GM12878 (cell line): ENCODE results near the gene RMND5A. TPM values are rescaled to one million over a fixed set of nuclear protein-coding genes. Genes with fewer than 3 reads are reported as not detected.

ENCODE experiments used
- ATAC-seq: fragments of 200-7000 bp; cut with Tn5 transposase; 3 replicates; pipeline ENCODE4 v1.9.1; 2020; ENCODE audit warnings: mild to moderate bottlenecking, moderate library complexity
- BruUV-seq: library from RNA; stranded (reverse); fragments of 400-500 nt; replicated peaks from 2 replicates; lab custom pipeline; 2021; lab: Mats Ljungman, UMichigan
- CTCF ChIA-PET: fragments of 300-600 bp; sonication (Branson Sonifier 250); formaldehyde crosslinking; extraction: SDS; loops from one replicate; lab custom pipeline; 2021; ENCODE audit warnings: inconsistent platforms; lab: Yijun Ruan, JAX
- POLR2A ChIA-PET: fragments of 350-600 bp; formaldehyde crosslinking; extraction: SDS; loops from one replicate; lab custom pipeline; 2021; ENCODE audit warnings: inconsistent platforms; lab: Charles Lee
- RAD21 ChIA-PET: fragments of 300-600 bp; sonication (Branson Sonifier 250); formaldehyde crosslinking; loops from one replicate; lab custom pipeline; 2023; ENCODE audit warnings: antibody characterized with exemption; ENCODE audit not compliant: unreplicated experiment; lab: Charles Lee
- SMC1A ChIA-PET: fragments of 300-600 bp; sonication (Branson Sonifier 250); formaldehyde crosslinking; loops from one replicate; lab custom pipeline; 2023; ENCODE audit not compliant: unreplicated experiment, uncharacterized antibody; lab: Charles Lee
- DNase-seq: peaks from one replicate; pipeline ENCODE4 v3.0.0-alpha.2; 2011; ENCODE audit warnings: low read depth, low spot score
- FAIRE-seq: peaks from 3 replicates; lab custom pipeline; 2011; peaks lifted over from hg19 to GRCh38; lab: Jason Lieb, UNC
- H2AFZ ChIP-seq: 2 replicates; pipeline ENCODE4 v1.6.0; 2011; ENCODE audit warnings: low read depth, low read length, control low read depth; ENCODE audit not compliant: control insufficient read depth
- H3K27ac ChIP-seq: 2 replicates; pipeline ENCODE4 v1.5.1; 2011; ENCODE audit warnings: control low read depth; ENCODE audit not compliant: control insufficient read depth, insufficient read depth
- H3K27me3 ChIP-seq, 2 experiments: replicated peaks in 1 of 2; 2 replicates each; pipeline versions ENCODE4 v1.6.0 to v1.6.1; 2011; ENCODE audit warnings: low read length in 1 of 2; ENCODE audit not compliant: control insufficient read depth in 2 of 2, insufficient read depth in 2 of 2
- H3K36me3 ChIP-seq, 2 experiments: 2 replicates each; pipeline ENCODE4 v1.5.1; 2011; ENCODE audit warnings: low read length in 1 of 2; ENCODE audit not compliant: control insufficient read depth in 2 of 2, insufficient read depth in 2 of 2
- H3K4me1 ChIP-seq: 2 replicates; pipeline ENCODE4 v1.6.1; 2011; ENCODE audit warnings: mild to moderate bottlenecking, low read length, moderate library complexity, mixed read lengths; ENCODE audit not compliant: control insufficient read depth, insufficient read depth
- H3K4me2 ChIP-seq: 2 replicates; pipeline ENCODE4 v1.6.0; 2011; ENCODE audit warnings: control low read depth; ENCODE audit not compliant: control insufficient read depth, insufficient read depth
- H3K4me3 ChIP-seq: fragments of 200-600 bp; sonication (generic); 2 replicates; pipeline ENCODE4 v1.5.1; 2016
- H3K79me2 ChIP-seq: 2 replicates; pipeline ENCODE4 v1.6.0; 2011; ENCODE audit warnings: low read length; ENCODE audit not compliant: control insufficient read depth, insufficient read depth
- H3K9ac ChIP-seq: 2 replicates; pipeline ENCODE4 v1.8.0; 2011; ENCODE audit warnings: low read length, control low read depth, mixed read lengths; ENCODE audit not compliant: control insufficient read depth, insufficient read depth
- H3K9me3 ChIP-seq: replicated peaks from 3 replicates; pipeline ENCODE4 v1.5.1; 2011; ENCODE audit warnings: mild to moderate bottlenecking, low read length; ENCODE audit not compliant: control insufficient read depth, insufficient read depth
- H4K20me1 ChIP-seq: 2 replicates; pipeline ENCODE4 v1.6.0; 2011; ENCODE audit not compliant: control insufficient read depth, insufficient read depth
- E4F1 ChIP-seq: fragments of 450-650 bp; IDR thresholded peaks from 2 replicates; pipeline ENCODE4 v1.6.1; 2018; ENCODE audit warnings: borderline replicate concordance, mild to moderate bottlenecking; ENCODE audit not compliant: partially characterized antibody
- EGR1 ChIP-seq, 2 experiments: IDR thresholded peaks; 1 replicate in 1 of 2; 2 replicates in 1 of 2; pipeline ENCODE4 v1.6.1; 2011 to 2012; ENCODE audit warnings: low read depth in 2 of 2, low read length in 2 of 2, borderline replicate concordance in 1 of 2, mild to moderate bottlenecking in 1 of 2, moderate library complexity in 1 of 2
- MTA2 ChIP-seq: fragments of 450-650 bp; IDR thresholded peaks from 2 replicates; pipeline ENCODE4 v1.6.1; 2016; ENCODE audit warnings: low read depth, mild to moderate bottlenecking, moderate library complexity
- SREBF1 ChIP-seq: IDR thresholded peaks from 2 replicates; pipeline ENCODE4 v1.6.1; 2012; ENCODE audit warnings: mild to moderate bottlenecking, low read length
- YY1 ChIP-seq: IDR thresholded peaks from 2 replicates; pipeline ENCODE4 v1.6.1; 2011; ENCODE audit warnings: low read depth, mild to moderate bottlenecking, low read length
- ZNF217 ChIP-seq: fragments of 450-650 bp; IDR thresholded peaks from 2 replicates; pipeline ENCODE4 v1.6.1; 2017; ENCODE audit warnings: antibody characterized with exemption, mild to moderate bottlenecking
- WGBS: methylation state at CpG from one replicate; pipeline ENCODE4 v1.1.6; 2016; ENCODE audit warnings: low lambda C conversion rate; ENCODE audit not compliant: insufficient replicate concordance, insufficient coverage; ENCODE audit errors: missing lambda C conversion rate; 5-methylcytosine and 5-hydroxymethylcytosine counted together
- in situ Hi-C: fragments of 300-500 bp; cut with MboI; formaldehyde crosslinking; loops from 9 replicates; pipeline ENCODE4 v1.14.3; 2018; ENCODE audit warnings: mixed read lengths
- intact Hi-C: fragments of 100-400 bp; cut with micrococcal nuclease; formaldehyde crosslinking; loops from one replicate; pipeline ENCODE4 v1.14.2; 2022; ENCODE audit not compliant: unreplicated experiment
- polyA plus RNA-seq, 11 experiments: library from polyadenylated mRNA; depleted of rRNA in 4 of 11; unstranded in 6 of 11; stranded (reverse) in 5 of 11; fragments of >200 nt; fragmentation: Nextera tagmentation in 4 of 11; fragmentation: Illumina TruSeq in 1 of 11; extraction: Ambion mirVana in 4 of 11; extraction: Trizol in 1 of 11; gene quantifications; 1 replicate in 1 of 11; 2 replicates in 10 of 11; pipeline versions ENCODE4 v1.2.1 to v1.2.3, GENCODE V29; 2011 to 2016; ENCODE audit warnings: inconsistent platforms in 2 of 11, missing spikeins in 2 of 11, low read depth in 1 of 11
- total RNA-seq, 4 experiments: library from RNA; depleted of rRNA in 3 of 4; stranded (reverse); fragments of >200 nt in 3 of 4; fragmentation: Illumina TruSeq in 1 of 4; extraction: Trizol in 1 of 4; gene quantifications; 2 replicates each; pipeline versions ENCODE4 v1.2.1 to v1.2.3, GENCODE V29; 2013 to 2021
- TF ChIP-seq, protein P1 (sequence below): fragments of 450-650 bp; IDR thresholded peaks from 2 replicates; pipeline ENCODE4 v1.6.1; 2017; ENCODE audit warnings: borderline replicate concordance

The RMND5A gene
- total and polyA plus RNA-seq, 10 of the 15 experiments (the other 5 are each of a cell fraction or from before 2014, with no cell fraction given) = 8.3 to 33.6 (median 23.2) TPM

GRCh38 chr2:86706220-86706619 lies 13.9 kb upstream of the RMND5A start:
- TF ChIP-seq SREBF1 = no peak
- TF ChIP-seq, all 136 proteins: peak for 0
- Histone ChIP-seq H3K27ac (no peak overlapping the region), H2AFZ (no peak overlapping the region), H3K27me3 (no peaks in the 10 kb centered on the region), H4K20me1 (no peaks in the 10 kb centered on the region), H3K9ac (no peak overlapping the region), H3K4me2 (no peak overlapping the region), H3K9me3 (no peaks in the 10 kb centered on the region), H3K79me2 (no peaks in the 10 kb centered on the region), H3K4me1 (no peaks in the 10 kb centered on the region), H3K36me3 (no peaks in the 10 kb centered on the region), H3K4me3 (no peak overlapping the region)
- ChIA-PET SMC1A (interaction anchor here (0.6 kb wide), 1 partner anchor 119 kb away, joined by 3 read pairs; no protein-coding TSS in a partner anchor), POLR2A (no interaction called here), CTCF (no interaction called here), RAD21 (no interaction called here)
- intact Hi-C loops (no loop called here), in situ Hi-C loops (no loop called here)
- WGBS = 82% methylated on average over 6 of the region's 6 CpGs
- DNase-seq (no peak), FAIRE-seq (no peak), ATAC-seq (no peak)
- BruUV-seq = no TSS peak

GRCh38 chr2:86706935-86707334 lies 13.2 kb upstream of the RMND5A start:
- no TSS peak for BruUV-seq
- no peak for DNase-seq

More at GRCh38 chr2:86706935-86707334, 13.2 kb upstream of the RMND5A start:
- POLR2A ChIA-PET = no interaction called here
- CTCF ChIA-PET = no interaction called here
- Histone ChIP-seq H3K9me3 (no peaks in the 10 kb centered on the region), H3K4me1 (no peaks in the 10 kb centered on the region), H3K27me3 (no peaks in the 10 kb centered on the region)
- SMC1A ChIA-PET = interaction anchor here (0.6 kb wide), 1 partner anchor 120 kb away, joined by 3 read pairs; no protein-coding TSS in a partner anchor
- RAD21 ChIA-PET = no interaction called here
- TF ChIP-seq YY1 (no peak), EGR1 (IDR thresholded peaks at IDR 0.05; ENCODE audit: borderline replicate concordance in 1 of 2, low read depth in 2 of 2, low read length in 2 of 2) (no peak), MTA2 (no peak), E4F1 (no peak), ZNF217 (no peak)
- TF ChIP-seq, protein P1, sequence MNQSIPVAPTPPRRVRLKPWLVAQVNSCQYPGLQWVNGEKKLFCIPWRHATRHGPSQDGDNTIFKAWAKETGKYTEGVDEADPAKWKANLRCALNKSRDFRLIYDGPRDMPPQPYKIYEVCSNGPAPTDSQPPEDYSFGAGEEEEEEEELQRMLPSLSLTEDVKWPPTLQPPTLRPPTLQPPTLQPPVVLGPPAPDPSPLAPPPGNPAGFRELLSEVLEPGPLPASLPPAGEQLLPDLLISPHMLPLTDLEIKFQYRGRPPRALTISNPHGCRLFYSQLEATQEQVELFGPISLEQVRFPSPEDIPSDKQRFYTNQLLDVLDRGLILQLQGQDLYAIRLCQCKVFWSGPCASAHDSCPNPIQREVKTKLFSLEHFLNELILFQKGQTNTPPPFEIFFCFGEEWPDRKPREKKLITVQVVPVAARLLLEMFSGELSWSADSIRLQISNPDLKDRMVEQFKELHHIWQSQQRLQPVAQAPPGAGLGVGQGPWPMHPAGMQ = no peak
- TF ChIP-seq, all 136 proteins: peak for 0
- Histone ChIP-seq H3K36me3 (no peaks in the 10 kb centered on the region), H3K27ac (no peak overlapping the region), H3K4me3 (no peak overlapping the region), H3K79me2 (no peaks in the 10 kb centered on the region), H3K9ac (no peak overlapping the region), H2AFZ (no peak overlapping the region), H4K20me1 (no peaks in the 10 kb centered on the region), H3K4me2 (no peak overlapping the region)
- FAIRE-seq = no peak
- intact Hi-C loops (no loop called here), in situ Hi-C loops (no loop called here)
- no peak for ATAC-seq
- 92% methylated on average over 2 of the region's 2 CpGs for WGBS
